ENCODE measurements around the gene LAMA3.

GRCh38 chr18:23943903-23944624 lies 254.8 kb downstream of the LAMA3 start:
- no peak for TF ChIP-seq CTCF (IDR thresholded peaks at IDR 0.05)
- TF ChIP-seq POLR2A (IDR thresholded peaks at IDR 0.05): no peak

All from Peyer's patch (tissue), 4 donors.